ENCODE results near the gene IL12RB1. TPM values are rescaled to one million over a fixed set of nuclear protein-coding genes. Genes with fewer than 3 reads are reported as not detected.

Gene IL12RB1
- total and polyA plus RNA-seq, 2 of the 13 experiments (the other 11 are each of a cell fraction or from before 2014, with no cell fraction given) = 0.03 to 0.04 TPM

GRCh38 chr19:18097217-18097992, 10.7 kb upstream of the IL12RB1 start, which contains the start of gene MAST3 (continued):
- TF ChIP-seq ADNP (CRISPR knock-in tag; IDR thresholded peaks at IDR 0.05) (peak; percentile 83; the same call in 1 of the 2 replicates), ARNT (IDR thresholded peaks at IDR 0.05) (no peak), HMG20A (CRISPR knock-in tag; IDR thresholded peaks at IDR 0.05; ENCODE audit: borderline replicate concordance) (0 out of 2 replicates have a peak, but pooled peaks have one; percentile 15), ATF7-NPFF (CRISPR knock-in tag; IDR thresholded peaks at IDR 0.05; ENCODE audit: low read depth) (no peak), ZFX (CRISPR knock-in tag; IDR thresholded peaks at IDR 0.05; ENCODE audit: low read depth) (0 out of 2 replicates have a peak, but pooled peaks have one; percentile 7), SIX4 (CRISPR knock-in tag; IDR thresholded peaks at IDR 0.05) (0 out of 2 replicates have a peak, but pooled peaks have one; percentile 22), RCOR2 (CRISPR knock-in tag; IDR thresholded peaks at IDR 0.05) (peak; percentile 88), ZMYM3 (CRISPR knock-in tag; IDR thresholded peaks at IDR 0.05) (peak; percentile 99), EZH2 (conservative IDR thresholded peaks at IDR 0.05; ENCODE audit: low read depth, low read length) (no peak), ZMYM2 (CRISPR knock-in tag; IDR thresholded peaks at IDR 0.05) (peak; percentile 76; the same call in 1 of the 2 replicates), ZC3H4 (CRISPR knock-in tag; IDR thresholded peaks at IDR 0.05; ENCODE audit: borderline replicate concordance) (no peak), SNAI1 (CRISPR knock-in tag; IDR thresholded peaks at IDR 0.05; ENCODE audit: borderline replicate concordance) (no peak), CTCF (CRISPR knock-in tag; IDR thresholded peaks at IDR 0.05) (peak; percentile 34), HNF1B (CRISPR knock-in tag; IDR thresholded peaks at IDR 0.05) (peak; percentile 47; the same call in 1 of the 2 replicates), ZNF629 (CRISPR knock-in tag; conservative IDR thresholded peaks at IDR 0.05) (peak; percentile 99), ZNF317 (CRISPR knock-in tag; IDR thresholded peaks at IDR 0.05) (no peak), HDAC2 (CRISPR knock-in tag; IDR thresholded peaks at IDR 0.05) (peak; percentile 64; the same call in 1 of the 2 replicates), USF2 (IDR thresholded peaks at IDR 0.05; ENCODE audit: low read depth, low read length) (no peak), USF2 (CRISPR knock-in tag; IDR thresholded peaks at IDR 0.05; ENCODE audit: borderline replicate concordance) (no peak; the same call in 1 of the 2 replicates), GATAD2A (CRISPR knock-in tag; IDR thresholded peaks at IDR 0.05) (no peak), RXRA (CRISPR knock-in tag; IDR thresholded peaks at IDR 0.05) (0 out of 2 replicates have a peak, but pooled peaks have one; percentile 33), ZNF354B (CRISPR knock-in tag; IDR thresholded peaks at IDR 0.05) (no peak)
- TF ChIP-seq, protein P1, sequence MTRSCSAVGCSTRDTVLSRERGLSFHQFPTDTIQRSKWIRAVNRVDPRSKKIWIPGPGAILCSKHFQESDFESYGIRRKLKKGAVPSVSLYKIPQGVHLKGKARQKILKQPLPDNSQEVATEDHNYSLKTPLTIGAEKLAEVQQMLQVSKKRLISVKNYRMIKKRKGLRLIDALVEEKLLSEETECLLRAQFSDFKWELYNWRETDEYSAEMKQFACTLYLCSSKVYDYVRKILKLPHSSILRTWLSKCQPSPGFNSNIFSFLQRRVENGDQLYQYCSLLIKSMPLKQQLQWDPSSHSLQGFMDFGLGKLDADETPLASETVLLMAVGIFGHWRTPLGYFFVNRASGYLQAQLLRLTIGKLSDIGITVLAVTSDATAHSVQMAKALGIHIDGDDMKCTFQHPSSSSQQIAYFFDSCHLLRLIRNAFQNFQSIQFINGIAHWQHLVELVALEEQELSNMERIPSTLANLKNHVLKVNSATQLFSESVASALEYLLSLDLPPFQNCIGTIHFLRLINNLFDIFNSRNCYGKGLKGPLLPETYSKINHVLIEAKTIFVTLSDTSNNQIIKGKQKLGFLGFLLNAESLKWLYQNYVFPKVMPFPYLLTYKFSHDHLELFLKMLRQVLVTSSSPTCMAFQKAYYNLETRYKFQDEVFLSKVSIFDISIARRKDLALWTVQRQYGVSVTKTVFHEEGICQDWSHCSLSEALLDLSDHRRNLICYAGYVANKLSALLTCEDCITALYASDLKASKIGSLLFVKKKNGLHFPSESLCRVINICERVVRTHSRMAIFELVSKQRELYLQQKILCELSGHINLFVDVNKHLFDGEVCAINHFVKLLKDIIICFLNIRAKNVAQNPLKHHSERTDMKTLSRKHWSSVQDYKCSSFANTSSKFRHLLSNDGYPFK (CRISPR knock-in tag; IDR thresholded peaks at IDR 0.05; ENCODE audit: borderline replicate concordance) = no peak
